SJCRH30 (cell line): Measurements from ENCODE around the gene NOG. TPM values are rescaled to one million over a fixed set of nuclear protein-coding genes. Genes with fewer than 3 reads are reported as not detected.

Source experiments
- DNase-seq, 2 experiments: peaks; one replicate each; pipeline ENCODE4 v3.0.0-alpha.2; 2015 to 2020
- H3K27ac ChIP-seq: fragments of 250-450 bp; sonication (Bioruptor Pico); 2 replicates; pipeline ENCODE4 v1.5.1; 2020; ENCODE audit warnings: mild to moderate bottlenecking, moderate library complexity
- H3K27me3 ChIP-seq: fragments of 250-450 bp; sonication (Bioruptor Pico); 2 replicates; pipeline ENCODE4 v1.5.1; 2020; ENCODE audit warnings: mild to moderate bottlenecking, moderate library complexity
- H3K36me3 ChIP-seq: fragments of 250-450 bp; sonication (Bioruptor Pico); 2 replicates; pipeline ENCODE4 v1.5.1; 2020; ENCODE audit warnings: mild to moderate bottlenecking, moderate library complexity
- H3K4me1 ChIP-seq: fragments of 250-450 bp; sonication (Bioruptor Pico); 2 replicates; pipeline ENCODE4 v1.5.1; 2020; ENCODE audit warnings: mild to moderate bottlenecking, moderate library complexity
- H3K4me3 ChIP-seq: fragments of 250-450 bp; sonication (Bioruptor Pico); 2 replicates; pipeline ENCODE4 v1.5.1; 2020; ENCODE audit warnings: mild to moderate bottlenecking, moderate library complexity
- H3K9me3 ChIP-seq: fragments of 250-450 bp; sonication (Bioruptor Pico); replicated peaks from 2 replicates; pipeline ENCODE4 v1.5.1; 2020; ENCODE audit warnings: mild to moderate bottlenecking, moderate library complexity
- total RNA-seq: library from RNA; depleted of rRNA; stranded (reverse); fragments of >200 nt; shearing (Covaris generic); gene quantifications from 2 replicates; pipeline ENCODE4 v1.2.3, GENCODE V29; 2014; rRNA removed

NOG gene
- 19.8 and 20.3 TPM in 2 replicates for total RNA-seq

DNA sequence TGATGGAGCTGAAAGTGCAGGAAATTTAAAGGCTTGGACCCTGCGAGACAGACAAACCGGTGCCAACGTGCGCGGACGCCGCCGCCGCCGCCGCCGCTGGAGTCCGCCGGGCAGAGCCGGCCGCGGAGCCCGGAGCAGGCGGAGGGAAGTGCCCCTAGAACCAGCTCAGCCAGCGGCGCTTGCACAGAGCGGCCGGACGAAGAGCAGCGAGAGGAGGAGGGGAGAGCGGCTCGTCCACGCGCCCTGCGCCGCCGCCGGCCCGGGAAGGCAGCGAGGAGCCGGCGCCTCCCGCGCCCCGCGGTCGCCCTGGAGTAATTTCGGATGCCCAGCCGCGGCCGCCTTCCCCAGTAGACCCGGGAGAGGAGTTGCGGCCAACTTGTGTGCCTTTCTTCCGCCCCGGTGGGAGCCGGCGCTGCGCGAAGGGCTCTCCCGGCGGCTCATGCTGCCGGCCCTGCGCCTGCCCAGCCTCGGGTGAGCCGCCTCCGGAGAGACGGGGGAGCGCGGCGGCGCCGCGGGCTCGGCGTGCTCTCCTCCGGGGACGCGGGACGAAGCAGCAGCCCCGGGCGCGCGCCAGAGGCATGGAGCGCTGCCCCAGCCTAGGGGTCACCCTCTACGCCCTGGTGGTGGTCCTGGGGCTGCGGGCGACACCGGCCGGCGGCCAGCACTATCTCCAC is at the start of gene NOG:
Gene NOG (plus strand): TSS at position 54 of the 674 bp plus-strand sequence. CDS start 525 bp downstream, at position 579.
- peak; percentile 71 to 76 for DNase-seq
- H3K36me3 ChIP-seq = no peaks in the 10 kb centered on the region
- H3K27ac ChIP-seq = peak within 1 kb of the TSS; percentile 99
- H3K4me1 ChIP-seq = peaks cover 2% of the 10 kb centered on the region
- peak within 1 kb of the TSS; percentile 89 for H3K4me3 ChIP-seq
- no peaks in the 10 kb centered on the region for H3K9me3 ChIP-seq
- H3K27me3 ChIP-seq = no peaks in the 10 kb centered on the region

DNA sequence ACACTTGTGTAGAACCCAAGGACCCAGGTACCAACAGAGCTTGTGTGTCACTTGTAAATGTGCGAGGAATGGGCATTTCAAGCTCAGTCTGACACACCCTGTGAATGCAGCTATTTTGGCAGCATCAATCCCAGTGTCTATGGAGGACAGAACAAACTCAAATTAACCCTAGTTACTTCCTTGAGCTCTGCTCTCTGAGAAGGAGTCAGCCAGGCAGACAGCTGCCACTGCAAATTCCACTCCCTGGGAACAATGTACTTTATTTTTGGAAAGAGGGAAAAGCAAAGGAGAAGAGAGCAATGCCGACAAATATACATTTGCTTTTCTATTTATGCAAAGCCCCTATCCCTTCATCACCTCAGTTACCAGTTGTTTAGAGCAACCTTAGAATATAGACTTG is 48.4 kb upstream of the NOG start:
- H3K27me3 ChIP-seq = no peaks in the 10 kb centered on the region
- no peak overlapping the region for H3K4me3 ChIP-seq
- no peak overlapping the region for H3K27ac ChIP-seq
- H3K36me3 ChIP-seq = no peaks in the 10 kb centered on the region
- H3K9me3 ChIP-seq = no peaks in the 10 kb centered on the region
- peaks cover 6% of the 10 kb centered on the region for H3K4me1 ChIP-seq
- DNase-seq = no peak

DNA sequence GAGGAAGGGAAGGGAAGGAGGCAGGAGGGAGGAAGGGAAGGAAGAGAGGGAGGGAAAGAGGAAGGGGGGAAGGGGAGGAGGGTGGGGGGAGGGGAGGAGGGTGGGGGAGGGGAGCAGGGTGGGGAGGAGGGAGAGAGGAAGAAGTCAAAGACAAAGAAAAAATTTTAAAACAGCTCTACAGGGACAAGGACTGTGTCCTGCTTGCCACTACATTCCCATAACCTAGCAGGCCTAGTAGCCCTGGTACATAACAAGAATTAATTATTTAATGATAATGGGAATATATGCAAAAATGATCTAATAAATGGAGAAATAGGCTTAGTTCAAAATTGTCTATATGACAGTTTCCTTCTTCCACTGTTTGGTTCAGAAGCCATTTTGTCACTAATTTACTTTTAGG is 47.6 kb upstream of the NOG start:
- peaks cover 6% of the 10 kb centered on the region for H3K4me1 ChIP-seq
- no peaks in the 10 kb centered on the region for H3K36me3 ChIP-seq
- H3K27me3 ChIP-seq = no peaks in the 10 kb centered on the region
- no peak overlapping the region for H3K27ac ChIP-seq
- no peak for DNase-seq
- no peak overlapping the region for H3K4me3 ChIP-seq
- H3K9me3 ChIP-seq = no peaks in the 10 kb centered on the region

DNA sequence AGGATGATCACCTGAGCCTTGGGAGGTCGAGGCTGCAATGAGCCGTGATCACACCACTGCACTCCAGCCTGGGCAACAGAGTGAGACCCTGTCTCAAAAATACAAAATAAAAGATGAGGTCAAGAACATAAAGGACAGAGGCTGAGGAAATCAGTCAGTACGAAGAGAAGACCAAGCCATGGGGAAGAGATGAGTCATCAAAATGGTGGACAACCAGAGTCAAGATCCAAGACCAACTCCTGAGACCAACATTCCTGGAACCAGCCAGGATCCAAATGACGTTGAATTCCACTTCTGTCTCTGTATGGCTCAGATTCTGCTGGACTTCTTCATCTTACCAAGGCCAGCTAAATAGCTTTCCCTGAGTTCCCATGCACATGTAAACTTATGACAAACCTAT is 44.8 kb upstream of the NOG start:
- Histone ChIP-seq H3K36me3 (no peaks in the 10 kb centered on the region), H3K4me1 (peaks cover 6% of the 10 kb centered on the region), H3K27ac (no peak overlapping the region), H3K9me3 (no peaks in the 10 kb centered on the region), H3K4me3 (no peak overlapping the region), H3K27me3 (no peaks in the 10 kb centered on the region)
- DNase-seq = no peak

DNA sequence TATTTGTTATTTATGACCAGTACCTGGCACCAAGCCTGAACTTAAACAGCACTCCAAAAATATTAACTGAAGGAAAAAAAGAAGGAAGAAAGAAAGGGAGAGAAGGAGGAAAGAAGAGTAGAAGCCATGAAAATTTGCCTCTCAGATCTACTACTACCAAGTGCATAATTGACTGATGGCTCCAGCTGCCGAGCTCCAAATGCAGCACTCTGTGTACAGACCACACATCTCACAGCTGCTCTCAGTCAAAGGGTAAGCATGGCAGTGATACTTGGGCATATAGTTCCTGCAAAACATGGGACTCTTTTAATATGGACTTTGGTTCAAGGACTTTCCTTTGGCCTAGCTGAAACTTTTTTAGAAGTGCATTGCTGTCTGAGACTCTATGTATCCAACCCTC is 44.0 kb upstream of the NOG start:
- Histone ChIP-seq H3K27ac (peak overlapping the region; percentile 22), H3K9me3 (no peaks in the 10 kb centered on the region), H3K4me1 (peaks cover 6% of the 10 kb centered on the region), H3K4me3 (no peak overlapping the region), H3K27me3 (no peaks in the 10 kb centered on the region), H3K36me3 (no peaks in the 10 kb centered on the region)
- peak; percentile 83 to 88 for DNase-seq

DNA sequence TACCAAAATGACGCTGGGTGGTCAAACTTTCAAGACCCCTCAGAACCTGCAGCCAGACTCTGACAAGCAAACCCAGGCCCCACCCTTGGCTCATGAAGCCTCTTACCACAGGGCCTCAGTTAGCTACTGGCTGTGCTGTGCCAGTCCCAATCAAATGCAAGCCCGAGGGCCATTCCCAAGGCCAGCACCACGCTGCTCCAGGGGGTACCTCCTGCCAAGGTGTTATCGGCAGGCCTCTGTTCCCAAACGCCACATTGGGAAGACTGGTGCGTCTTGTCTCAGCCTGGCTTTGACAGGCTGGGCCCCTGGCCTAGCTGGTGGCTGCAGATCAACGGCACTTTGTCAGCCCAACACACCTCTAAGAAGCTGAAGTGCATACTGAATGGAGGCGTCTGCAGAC is 35.8 kb upstream of the NOG start:
- Histone ChIP-seq H3K4me3 (no peak overlapping the region), H3K27me3 (no peaks in the 10 kb centered on the region), H3K27ac (no peak overlapping the region), H3K36me3 (no peaks in the 10 kb centered on the region), H3K4me1 (no peaks in the 10 kb centered on the region), H3K9me3 (no peaks in the 10 kb centered on the region)
- no peak for DNase-seq

DNA sequence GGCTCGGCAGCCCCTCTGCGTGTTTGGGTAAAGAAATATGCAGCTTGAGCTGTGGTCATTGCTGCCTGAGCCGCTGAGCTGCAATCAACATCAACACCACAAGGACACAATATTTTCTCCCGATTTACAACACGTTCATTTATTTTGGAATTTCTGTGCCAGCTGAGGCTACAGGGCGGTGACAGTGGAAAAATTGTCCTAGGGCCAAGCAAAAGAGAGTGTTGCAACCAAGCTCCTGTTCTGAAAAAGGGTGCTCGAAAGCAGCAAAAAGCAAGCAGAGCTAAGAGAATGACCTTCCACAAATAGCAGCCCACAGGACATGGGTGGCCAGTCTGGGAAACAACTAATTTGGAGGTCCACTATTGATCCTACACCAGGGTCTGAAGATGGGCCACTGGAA is 35.4 kb upstream of the NOG start:
- Histone ChIP-seq H3K9me3 (no peaks in the 10 kb centered on the region), H3K4me3 (no peak overlapping the region)
- DNase-seq = no peak

DNA sequence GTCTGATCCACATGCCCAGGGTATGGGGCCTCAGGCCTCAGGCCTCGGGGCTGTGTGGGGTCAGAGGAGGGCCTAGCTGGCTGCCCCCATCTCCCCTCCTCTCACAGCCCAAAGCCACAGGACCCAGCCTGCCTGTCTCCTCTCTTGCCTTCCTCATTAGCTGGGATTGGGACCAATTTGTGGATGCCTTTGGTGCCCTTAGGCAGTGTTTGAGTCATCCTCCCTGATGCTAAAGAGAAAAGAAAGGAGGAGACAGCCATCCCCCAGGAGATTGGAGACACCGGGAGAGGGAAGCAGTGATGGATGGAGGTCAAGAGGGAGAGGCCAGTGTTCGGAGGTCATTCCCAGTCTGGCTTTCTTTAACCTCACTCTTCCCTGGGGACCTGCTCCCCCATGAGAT is 23.3 kb upstream of the NOG start:
- H3K27ac ChIP-seq = no peak overlapping the region
- no peaks in the 10 kb centered on the region for H3K9me3 ChIP-seq
- no peak for DNase-seq
- H3K27me3 ChIP-seq = no peaks in the 10 kb centered on the region
- H3K36me3 ChIP-seq = no peaks in the 10 kb centered on the region
- H3K4me1 ChIP-seq = no peaks in the 10 kb centered on the region
- H3K4me3 ChIP-seq = no peak overlapping the region

More for the DNA sequence above, 35.4 kb upstream of the NOG start:
- Histone ChIP-seq H3K4me1 (no peaks in the 10 kb centered on the region), H3K27ac (no peak overlapping the region), H3K36me3 (no peaks in the 10 kb centered on the region), H3K27me3 (no peaks in the 10 kb centered on the region)

DNA sequence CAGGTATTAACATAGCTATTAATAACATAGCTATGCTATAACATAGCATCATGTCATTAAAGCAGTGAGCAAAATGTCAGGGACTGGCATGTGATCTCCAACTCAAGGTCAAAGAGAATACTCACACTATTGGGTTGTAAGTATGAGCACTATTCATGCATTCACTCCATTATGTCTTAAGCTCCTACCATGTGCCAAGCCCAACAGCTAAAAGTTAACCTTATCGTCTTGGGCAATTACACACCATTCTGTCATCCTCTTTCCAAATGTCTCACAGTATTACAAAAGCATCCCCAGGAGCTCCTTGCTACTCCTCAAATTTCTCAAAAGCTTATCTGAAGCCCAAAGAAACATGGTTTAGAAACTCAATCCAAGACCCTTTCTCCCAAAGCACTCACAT is 22.0 kb upstream of the NOG start:
- Histone ChIP-seq H3K27me3 (no peaks in the 10 kb centered on the region), H3K4me1 (no peaks in the 10 kb centered on the region), H3K36me3 (no peaks in the 10 kb centered on the region), H3K9me3 (no peaks in the 10 kb centered on the region), H3K27ac (no peak overlapping the region), H3K4me3 (no peak overlapping the region)
- DNase-seq = no peak

DNA sequence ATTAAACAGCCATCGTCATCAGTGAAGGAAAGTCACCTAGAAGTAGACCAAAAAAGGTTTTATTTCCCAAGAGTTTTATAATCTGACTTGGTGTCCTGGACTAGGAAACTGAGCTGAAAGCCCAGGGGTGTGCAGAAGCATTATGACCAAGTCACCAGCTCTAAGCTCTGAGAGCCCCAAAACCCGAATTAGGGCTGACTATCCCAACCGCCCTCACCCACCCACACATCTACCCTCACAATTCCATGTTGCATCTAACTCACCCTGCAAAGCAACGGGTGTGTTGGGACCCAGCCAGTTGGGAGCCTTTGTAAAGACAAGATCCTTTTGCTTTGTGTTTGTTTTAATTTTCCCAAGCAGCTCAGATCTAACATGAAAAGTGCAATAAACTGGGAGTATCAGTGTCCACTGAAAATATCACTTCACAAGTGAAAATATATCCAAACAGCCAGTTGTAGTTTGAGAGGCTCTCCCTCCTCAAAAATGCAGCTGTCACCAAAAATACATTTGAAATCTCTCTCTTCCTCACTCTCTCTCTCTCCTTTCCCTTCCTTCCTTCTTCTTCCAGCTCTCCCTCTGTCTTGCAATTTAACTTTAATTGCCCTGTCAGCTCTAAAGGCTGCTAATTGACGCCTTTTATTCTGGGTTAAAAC is 16.2 kb upstream of the NOG start:
- Histone ChIP-seq H3K27ac (peak overlapping the region; percentile 69), H3K4me3 (peak overlapping the region; percentile 50), H3K36me3 (no peaks in the 10 kb centered on the region), H3K27me3 (no peaks in the 10 kb centered on the region), H3K4me1 (peaks cover 18% of the 10 kb centered on the region), H3K9me3 (no peaks in the 10 kb centered on the region)
- DNase-seq = no peak

DNA sequence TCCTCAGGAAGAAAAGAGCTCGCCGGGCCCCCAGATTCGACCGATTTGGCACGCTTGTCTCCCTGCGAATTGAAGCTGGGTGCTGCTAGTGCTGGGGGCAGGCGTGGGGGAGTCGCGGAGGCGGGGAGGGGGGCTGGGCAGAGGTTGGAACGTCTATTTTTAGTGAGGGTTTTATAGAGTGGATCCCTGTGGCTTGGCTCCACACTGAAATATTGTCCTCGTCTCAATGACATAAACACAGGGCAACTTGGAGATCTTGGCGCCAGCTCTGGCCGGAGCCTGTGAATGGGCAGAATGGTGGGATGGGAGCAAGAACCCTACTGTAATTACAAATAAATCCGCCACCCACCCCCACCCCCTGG is 15.7 kb upstream of the NOG start:
- Histone ChIP-seq H3K4me3 (peak overlapping the region; percentile 50), H3K9me3 (no peaks in the 10 kb centered on the region), H3K27me3 (no peaks in the 10 kb centered on the region), H3K27ac (peak overlapping the region; percentile 69), H3K4me1 (peaks cover 20% of the 10 kb centered on the region), H3K36me3 (no peaks in the 10 kb centered on the region)
- DNase-seq = peak; percentile 51 to 63

DNA sequence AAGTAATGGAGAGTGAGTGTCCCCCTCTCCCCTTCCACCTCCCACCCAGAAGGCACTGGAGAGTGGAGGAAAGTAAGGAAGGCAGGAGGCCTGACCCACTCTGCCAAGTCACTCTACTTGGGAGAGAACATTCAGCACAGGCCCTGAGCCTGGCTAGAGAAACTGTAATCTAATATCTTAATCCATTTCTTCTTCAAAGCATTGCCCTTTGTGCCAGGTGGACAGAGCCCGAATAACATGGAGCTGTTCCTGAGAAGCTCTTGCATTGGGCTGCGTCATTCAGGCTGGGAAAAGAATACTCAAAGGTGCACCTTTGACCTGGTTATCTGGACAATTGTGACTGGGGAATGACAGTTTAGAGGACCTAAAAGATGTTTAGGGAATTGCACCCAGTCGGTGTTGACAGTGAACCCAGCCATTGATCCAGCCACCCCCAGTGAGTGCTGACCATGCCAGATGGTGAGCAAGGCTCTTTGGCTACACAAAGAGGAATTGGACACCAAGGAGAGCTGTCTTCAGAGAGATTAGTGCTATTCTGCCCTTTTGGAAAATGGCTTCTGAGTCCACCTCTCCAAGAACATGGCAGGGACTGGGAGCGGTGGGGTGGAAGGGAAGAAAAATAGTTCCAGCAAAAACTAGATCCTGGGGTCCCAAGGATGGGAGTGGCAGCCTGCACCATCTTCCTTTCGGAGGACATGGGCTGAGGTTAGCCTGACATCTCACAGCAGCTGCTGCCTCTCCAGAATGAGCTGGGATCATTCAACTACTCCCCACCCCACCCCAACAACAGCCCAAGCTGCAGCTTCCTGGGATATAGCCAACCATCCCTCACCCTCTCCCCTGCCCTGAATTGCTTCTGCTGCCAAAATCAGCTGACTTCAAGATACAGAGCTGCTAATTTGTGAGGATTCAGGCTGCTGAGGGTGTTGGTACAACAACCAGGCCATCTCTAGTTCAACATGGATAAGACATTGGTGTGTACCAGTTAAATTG is 11.6 kb upstream of the NOG start:
- H3K27me3 ChIP-seq = no peaks in the 10 kb centered on the region
- peaks cover 19% of the 10 kb centered on the region for H3K4me1 ChIP-seq
- DNase-seq = peak; percentile 27 to 56
- H3K4me3 ChIP-seq = no peak overlapping the region
- no peaks in the 10 kb centered on the region for H3K9me3 ChIP-seq
- H3K36me3 ChIP-seq = no peaks in the 10 kb centered on the region
- H3K27ac ChIP-seq = no peak overlapping the region

DNA sequence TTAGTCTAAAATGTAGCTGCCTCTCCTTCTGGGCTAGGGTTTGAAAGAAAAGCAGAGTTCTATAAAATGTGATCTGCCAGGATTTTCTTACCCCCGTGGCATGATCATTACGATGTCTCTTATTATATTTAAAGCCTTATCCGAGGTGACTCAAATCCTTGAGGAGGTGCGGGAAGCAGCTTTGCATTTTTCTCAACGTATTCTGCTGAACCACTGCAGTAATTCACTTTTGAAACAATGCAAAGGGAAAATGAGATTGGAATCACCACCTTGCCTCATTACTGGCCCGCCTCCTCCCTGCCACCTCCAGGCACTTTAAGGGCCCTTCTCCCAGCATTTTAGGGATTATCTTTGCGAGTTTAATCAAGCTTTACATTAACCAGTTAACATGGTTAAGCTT is 9.7 kb upstream of the NOG start:
- no peak for DNase-seq
- Histone ChIP-seq H3K4me3 (no peak overlapping the region), H3K9me3 (no peaks in the 10 kb centered on the region), H3K27me3 (no peaks in the 10 kb centered on the region), H3K27ac (no peak overlapping the region), H3K4me1 (peaks cover 7% of the 10 kb centered on the region; the same call in 1 of the 2 replicates), H3K36me3 (no peaks in the 10 kb centered on the region)

DNA sequence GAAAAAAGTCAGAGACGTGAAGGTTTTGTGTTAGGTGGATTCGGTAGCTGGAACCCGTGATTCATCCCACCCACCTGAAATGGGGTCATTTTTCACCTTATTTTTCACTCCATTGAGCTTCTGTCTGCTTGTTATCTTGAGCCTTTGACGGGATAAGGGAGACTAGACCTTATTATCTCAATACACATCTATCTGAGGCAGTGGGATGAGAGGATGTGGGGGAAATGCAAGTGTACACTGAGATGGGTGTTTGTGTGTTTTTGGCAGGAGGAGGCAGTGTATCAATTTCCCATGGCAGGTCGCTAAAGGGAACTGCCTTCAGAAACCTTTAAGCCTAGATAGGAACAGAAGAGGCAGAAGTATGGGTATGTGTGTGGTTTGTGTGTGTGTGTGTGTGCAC is 6.2 kb upstream of the NOG start:
- no peaks in the 10 kb centered on the region for H3K27me3 ChIP-seq
- no peak overlapping the region for H3K27ac ChIP-seq
- H3K36me3 ChIP-seq = no peaks in the 10 kb centered on the region
- no peaks in the 10 kb centered on the region for H3K9me3 ChIP-seq
- no peak overlapping the region for H3K4me3 ChIP-seq
- DNase-seq = no peak
- H3K4me1 ChIP-seq = peaks cover 2% of the 10 kb centered on the region; the same call in 1 of the 2 replicates
